Mucosa of gallbladder (tissue), 1 donor: ENCODE results near the gene PIGN. TPM values are rescaled to one million over a fixed set of nuclear protein-coding genes. Genes with fewer than 3 reads are reported as not detected.
A peak's percentile ranks its signal among the peaks of the same experiment; 100 is the strongest.

Source experiments
- DNase-seq: peaks from one replicate; pipeline ENCODE4 v3.0.0-alpha.2; 2020; ENCODE audit warnings: low spot score
- total RNA-seq: library from RNA; stranded (reverse); gene quantifications from one replicate; pipeline ENCODE4 v1.2.1, GENCODE V29; 2021
- donor health status: DM: no; HTN: no; CAD: no.

Gene PIGN
- 24.2 TPM for total RNA-seq

GRCh38 chr18:62186774-62187542, at the start of gene PIGN, which contains the start of gene RELCH:
PIGN (minus strand) TSS chr18:62187056; CDS start chr18:62161353, 25,703 bp downstream.
RELCH (plus strand) TSS chr18:62187255; CDS start chr18:62187506, 251 bp downstream.
- peak; percentile 97 for DNase-seq

- no peak for DNase-seq
These were observed 49.4 kb upstream of the PIGN start for GRCh38 chr18:62236252-62236651.

GRCh38 chr18:62226047-62226446, 39.2 kb upstream of the PIGN start:
- no peak for DNase-seq

- no peak for DNase-seq
These were observed 37.4 kb upstream of the PIGN start for GRCh38 chr18:62224229-62224628.

GRCh38 chr18:62214790-62215189, 27.9 kb upstream of the PIGN start:
- no peak for DNase-seq

GRCh38 chr18:62211325-62211828, 24.5 kb upstream of the PIGN start:
- DNase-seq = no peak

GRCh38 chr18:62210138-62210537, 23.3 kb upstream of the PIGN start:
- no peak for DNase-seq

GRCh38 chr18:62209046-62209445, 22.2 kb upstream of the PIGN start:
- no peak for DNase-seq

GRCh38 chr18:62206593-62206992, 19.7 kb upstream of the PIGN start:
- no peak for DNase-seq

GRCh38 chr18:62205824-62206223, 19.0 kb upstream of the PIGN start:
- no peak for DNase-seq

GRCh38 chr18:62201870-62202269, 15.0 kb upstream of the PIGN start:
- no peak for DNase-seq

- DNase-seq = no peak
These were observed 13.5 kb upstream of the PIGN start for GRCh38 chr18:62200121-62200914.

- DNase-seq = no peak
These were observed 12.8 kb upstream of the PIGN start for GRCh38 chr18:62199629-62200028.

GRCh38 chr18:62198259-62198658, 11.4 kb upstream of the PIGN start:
- DNase-seq = no peak

- no peak for DNase-seq
These were observed 10.1 kb upstream of the PIGN start for GRCh38 chr18:62196980-62197379.

GRCh38 chr18:62196079-62196478, 9.2 kb upstream of the PIGN start:
- no peak for DNase-seq

GRCh38 chr18:62189208-62189607, 2.4 kb upstream of the PIGN start:
- no peak for DNase-seq

- DNase-seq = peak; percentile 15
These were observed 971 bp upstream of the PIGN start for GRCh38 chr18:62187543-62188510.

GRCh38 chr18:62186499-62186773, 420 bp downstream of the PIGN start:
- no peak for DNase-seq

- peak; percentile 23 for DNase-seq
These were observed 3.2 kb downstream of the PIGN start for GRCh38 chr18:62183578-62184195.

- DNase-seq = no peak
These were observed 4.6 kb downstream of the PIGN start for GRCh38 chr18:62182220-62182619.
